ENCODE measurements around the gene FBXO27.

GRCh38 chr19:39024875-39025641, 7.3 kb downstream of the FBXO27 start:
- no peak for TF ChIP-seq CTCF (conservative IDR thresholded peaks at IDR 0.05; ENCODE audit: low read depth in 2 of 2)
- no peak for TF ChIP-seq ZNF331 (CRISPR knock-in tag; IDR thresholded peaks at IDR 0.05; ENCODE audit: low read depth)
- TF ChIP-seq POLR2AphosphoS5 (IDR thresholded peaks at IDR 0.05; ENCODE audit: low read depth), result no peak
- TF ChIP-seq EZH2 (IDR thresholded peaks at IDR 0.05; ENCODE audit: low read depth, unreplicated experiment), result no peak
- no peak for TF ChIP-seq NANOG (IDR thresholded peaks at IDR 0.05; ENCODE audit: borderline replicate concordance)
- no peak for TF ChIP-seq REST (IDR thresholded peaks at IDR 0.05; ENCODE audit: unreplicated experiment)

Data from GM23338 (cell line).